Dermis blood vessel endothelial cell (primary cell): ENCODE measurements around the gene DNAH3. TPM values are rescaled to one million over a fixed set of nuclear protein-coding genes. Genes with fewer than 3 reads are reported as not detected.
"Not testable (repeated sequence)": the region's sequence is repeated elsewhere in the genome, so short reads cannot be mapped to it uniquely, and the experiment has no call there.

Experiments
- DNase-seq: peaks from one replicate; pipeline ENCODE4 v3.0.0; 2010
- total RNA-seq: library from RNA; depleted of rRNA; stranded (reverse); fragments of >200 nt; gene quantifications from 2 replicates; pipeline ENCODE4 v1.2.3, GENCODE V29; 2014

DNAH3 gene
- total RNA-seq, 1 donor from 2014 or later: not detected

DNA sequence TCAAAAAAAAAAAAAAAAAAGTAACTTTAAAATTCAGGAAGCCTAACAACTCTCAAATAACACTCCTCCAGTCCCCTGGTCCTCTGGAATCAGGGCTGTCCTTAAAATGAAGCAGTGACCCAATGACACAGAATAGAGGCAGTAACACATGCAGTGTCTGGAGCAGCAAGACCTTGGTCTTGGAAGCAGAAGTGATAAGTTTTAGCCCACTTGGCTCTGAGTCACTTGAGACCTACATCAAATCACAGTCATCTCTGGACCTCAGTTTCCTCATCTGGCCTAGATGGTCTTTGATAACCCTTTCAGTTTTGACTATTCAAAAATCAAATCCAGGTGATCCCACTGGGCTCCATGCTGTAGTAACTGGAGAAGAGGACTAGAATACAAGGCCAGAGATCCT is 211.0 kb downstream of the DNAH3 start:
- no peak for DNase-seq

DNA sequence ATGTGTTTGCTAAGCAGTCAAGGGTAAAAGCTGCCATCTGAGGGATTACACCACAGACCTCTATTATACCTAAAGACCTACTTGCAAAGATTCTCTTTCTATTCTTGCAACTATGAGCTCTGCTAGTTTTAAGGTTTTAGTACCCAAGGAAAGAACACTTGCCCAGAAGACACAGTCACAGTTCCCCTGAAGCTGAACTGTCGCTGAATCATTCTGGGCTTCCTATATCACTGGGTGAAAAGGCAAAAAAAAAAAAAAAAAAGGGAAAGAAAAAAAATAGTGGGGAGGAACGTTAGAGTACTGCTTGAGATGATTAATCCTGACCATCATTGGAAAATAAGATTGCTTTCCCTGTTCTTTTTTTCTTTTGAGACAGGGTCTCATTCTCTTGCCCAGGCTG is 212.2 kb downstream of the DNAH3 start:
- DNase-seq: peak; percentile 34

DNA sequence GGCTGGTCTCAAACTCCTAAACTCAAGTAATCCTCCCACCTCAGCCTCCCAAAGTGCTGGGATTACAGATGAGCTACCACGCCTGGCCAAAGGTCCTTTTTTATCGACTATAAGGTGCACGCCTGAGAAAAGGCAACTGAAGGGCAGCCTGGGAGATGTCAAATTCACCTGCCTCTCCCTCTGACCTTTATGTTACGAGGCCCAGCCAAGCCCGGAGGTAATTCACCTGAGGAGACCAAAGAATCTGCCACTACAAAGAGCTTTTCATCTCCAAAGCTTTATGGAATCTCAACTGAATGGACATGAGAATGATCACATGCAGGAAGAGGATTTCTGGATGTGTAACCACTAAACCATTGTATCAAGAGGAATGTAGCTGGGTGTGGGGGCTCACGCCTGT is 212.9 kb downstream of the DNAH3 start:
- no peak for DNase-seq

DNA sequence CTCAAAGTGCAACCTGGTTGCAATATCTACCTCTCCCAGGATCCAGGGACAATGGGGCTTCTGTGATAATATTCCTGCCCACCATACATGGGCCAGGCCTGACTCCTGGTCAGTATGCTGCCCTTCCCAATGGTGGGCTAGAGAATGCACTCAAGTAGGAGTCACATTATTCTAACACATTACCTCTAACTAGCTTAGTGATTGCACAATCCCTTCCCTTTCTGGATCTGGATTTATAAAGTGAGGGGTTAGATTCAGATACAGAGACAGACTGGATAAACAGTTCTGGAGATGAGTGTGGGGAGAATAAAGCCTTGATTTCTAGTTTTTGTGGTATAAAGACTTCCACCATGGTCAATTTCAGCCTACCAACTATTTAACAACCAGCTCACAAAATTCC is 217.1 kb downstream of the DNAH3 start:
- DNase-seq: no peak

- no peak for DNase-seq
Measured at GRCh38 chr16:20931066-20931600, 219.5 kb downstream of the DNAH3 start.

DNA sequence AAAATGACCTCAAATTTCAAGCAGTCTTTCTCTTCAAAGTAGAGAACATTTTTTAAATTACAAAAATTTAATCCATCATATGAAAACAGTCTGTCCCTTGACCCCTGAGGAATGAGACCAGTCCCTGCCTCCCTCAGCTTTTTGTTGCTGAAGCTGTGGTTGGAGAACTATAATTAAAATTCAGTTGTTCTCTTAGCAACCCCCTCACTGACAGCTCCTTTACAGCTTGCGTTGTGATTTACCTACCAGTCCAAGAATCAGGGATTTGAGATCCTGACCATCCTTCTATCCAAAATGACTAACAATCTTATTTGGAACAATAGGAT is 220.3 kb downstream of the DNAH3 start:
- no peak for DNase-seq

GRCh38 chr16:20929676-20930364 is 220.8 kb downstream of the DNAH3 start:
- not testable (repeated sequence) for DNase-seq

GRCh38 chr16:20928774-20929411 is 221.8 kb downstream of the DNAH3 start:
- DNase-seq: no peak

GRCh38 chr16:20925751-20926150 is 224.9 kb downstream of the DNAH3 start:
- no peak for DNase-seq

- DNase-seq: no peak
Measured at GRCh38 chr16:20923876-20924275, 226.8 kb downstream of the DNAH3 start.

DNA sequence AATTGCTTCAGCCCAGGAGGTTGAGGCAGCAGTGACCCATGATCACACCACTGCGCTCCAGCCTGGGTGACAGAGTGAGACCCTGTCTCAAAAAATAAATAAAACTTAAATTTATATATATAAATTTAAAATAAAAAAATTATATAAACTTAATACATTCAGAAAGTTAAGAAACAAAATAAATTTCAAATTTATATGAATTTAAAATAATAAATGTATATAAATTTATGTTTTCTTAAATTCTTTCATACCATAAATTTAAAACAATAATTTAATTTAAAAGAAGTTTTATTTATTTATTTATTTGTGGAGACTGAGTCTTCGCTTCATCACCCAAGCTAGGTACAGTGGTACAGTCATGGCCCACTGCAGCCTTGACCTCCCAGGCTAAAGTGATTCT is 229.8 kb downstream of the DNAH3 start:
- DNase-seq: no peak

DNA sequence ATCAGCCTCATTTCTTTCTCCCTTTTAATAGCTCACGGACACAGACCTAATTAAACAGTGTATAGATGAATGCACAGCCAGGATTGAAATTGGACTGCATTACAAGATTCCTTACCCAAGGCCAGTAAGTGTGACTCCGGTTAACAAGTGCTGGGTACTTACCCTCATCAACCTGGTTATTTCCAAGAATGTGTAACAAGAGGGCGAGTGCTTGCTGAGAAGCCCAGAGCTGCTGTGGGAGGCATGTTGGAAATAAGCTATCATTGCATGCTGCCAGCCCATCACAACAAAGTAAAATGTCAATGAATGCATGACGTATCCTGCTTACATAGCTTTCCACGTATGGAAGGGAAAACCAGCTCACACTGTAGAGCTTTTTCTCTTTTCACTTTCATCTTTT is 230.6 kb downstream of the DNAH3 start:
- DNase-seq: no peak

DNA sequence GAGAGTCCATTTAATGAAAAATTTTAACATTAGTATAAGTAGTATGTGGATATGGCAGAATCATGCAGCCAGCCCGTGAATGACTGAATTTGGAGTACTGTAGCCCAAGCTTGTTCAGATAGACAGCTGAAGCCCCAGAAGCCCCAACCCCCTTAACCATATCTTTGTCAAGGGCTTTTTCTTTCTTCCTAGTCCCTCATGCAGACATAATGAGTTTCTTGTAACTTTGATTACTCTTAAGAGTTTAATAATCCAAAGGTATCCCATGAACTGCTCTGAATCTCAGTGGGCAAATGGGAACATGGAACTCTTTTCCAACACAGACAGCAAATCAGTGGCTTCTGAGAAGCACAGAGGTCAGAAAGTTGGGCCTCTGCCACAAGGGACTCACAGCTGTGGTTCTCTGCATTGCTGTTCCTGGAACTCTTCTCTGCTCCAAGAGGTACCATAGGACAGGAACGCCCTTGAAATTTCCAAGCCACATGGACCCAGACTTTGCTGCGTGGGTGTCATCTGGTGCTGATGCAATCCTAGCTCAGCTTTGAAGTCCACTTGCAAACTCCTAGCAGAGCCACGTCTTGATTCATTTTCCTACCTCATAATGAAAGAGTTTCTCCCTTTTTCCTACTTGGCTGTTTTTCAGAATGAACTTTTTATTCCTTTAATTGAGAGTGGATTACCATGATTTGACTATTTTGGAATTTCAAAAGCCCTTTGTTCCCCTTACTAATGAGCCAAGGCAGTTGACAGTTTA is 232.0 kb downstream of the DNAH3 start:
- DNase-seq: no peak

- no peak for DNase-seq
Measured at GRCh38 chr16:20916942-20917341, 233.7 kb downstream of the DNAH3 start.

DNA sequence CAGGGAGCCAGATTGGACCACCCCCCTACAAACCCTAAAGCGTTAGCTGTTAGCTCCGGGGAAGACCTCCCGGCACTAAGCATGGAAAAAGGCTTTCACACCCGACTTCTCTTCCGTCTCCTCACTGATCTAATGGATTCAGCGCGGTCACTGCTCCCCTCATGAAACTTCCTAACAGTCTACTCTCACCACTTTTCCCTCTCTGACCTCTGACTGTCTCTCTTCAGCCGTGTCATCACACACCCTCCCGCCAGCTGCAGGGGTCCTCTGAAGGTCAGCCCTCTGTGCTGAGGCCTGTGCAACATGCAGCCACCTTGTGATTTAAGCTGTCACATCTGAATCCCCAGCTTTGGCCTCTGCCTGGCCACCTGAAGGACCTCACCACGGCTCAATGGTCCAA is 234.4 kb downstream of the DNAH3 start:
- no peak for DNase-seq

DNA sequence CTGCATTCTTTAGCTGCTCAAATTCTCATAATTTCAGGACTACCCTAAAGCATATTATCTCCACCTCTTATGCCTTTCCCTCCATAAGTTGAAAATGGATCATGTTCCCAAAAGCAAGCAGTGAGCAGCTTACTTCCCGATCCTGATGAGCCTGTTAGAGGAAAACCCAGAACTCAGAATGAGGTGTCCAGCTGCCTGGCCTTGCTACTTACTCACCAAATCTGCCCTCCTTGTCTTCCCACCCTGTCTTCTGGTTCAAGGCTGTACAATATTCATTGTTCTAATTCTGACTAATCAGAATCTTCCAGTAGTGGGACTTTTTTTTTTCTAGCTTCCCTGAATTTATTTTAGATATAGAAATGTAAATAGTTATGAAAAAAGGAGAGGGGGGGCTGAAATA is 239.3 kb downstream of the DNAH3 start:
- peak; percentile 83 for DNase-seq

- peak; percentile 96 for DNase-seq
Measured at GRCh38 chr16:20910781-20911321, 239.8 kb downstream of the DNAH3 start.

DNA sequence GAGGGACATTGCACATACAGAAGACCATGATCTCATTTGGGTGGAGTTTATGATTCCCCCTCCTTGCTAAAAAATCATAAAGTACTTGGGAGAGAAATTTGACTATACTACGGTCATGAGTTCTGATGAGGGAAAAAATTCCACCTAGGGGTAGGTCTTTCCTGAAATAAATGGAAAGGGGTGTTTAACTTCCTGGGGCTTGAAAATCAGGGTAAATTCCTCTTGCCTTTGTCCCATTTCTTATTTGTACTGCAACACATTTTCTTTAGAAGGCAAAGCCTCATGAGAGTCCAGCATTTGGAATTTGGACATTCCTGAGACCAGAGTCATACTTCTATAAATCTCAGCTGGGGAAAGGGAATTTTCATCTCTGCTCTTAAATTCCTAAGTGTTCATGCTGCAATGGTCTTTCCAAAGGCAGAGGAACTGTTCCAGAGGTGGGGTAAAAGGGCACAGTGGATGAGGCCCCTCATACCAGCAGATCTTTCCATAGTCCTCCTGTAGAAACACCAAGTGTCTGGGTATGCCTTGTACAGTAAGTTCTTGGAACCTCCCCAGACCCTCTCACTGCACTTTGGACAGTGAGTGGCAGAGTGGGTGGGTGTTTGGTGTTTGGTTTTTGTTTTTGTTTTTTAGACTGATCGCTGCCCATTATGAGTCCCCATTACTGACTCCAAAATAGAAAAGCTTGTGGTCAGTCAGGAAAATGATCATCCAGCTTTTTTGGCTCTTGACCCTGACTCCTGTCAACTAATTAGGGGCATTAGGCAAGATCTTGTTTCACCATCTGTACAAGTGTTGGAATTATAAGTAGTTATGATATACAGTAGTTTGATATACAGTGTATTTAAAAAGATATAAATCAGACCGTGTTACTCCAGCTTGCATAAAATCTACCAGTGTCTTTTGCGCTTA is 244.0 kb downstream of the DNAH3 start:
- DNase-seq: peak; percentile 89

DNA sequence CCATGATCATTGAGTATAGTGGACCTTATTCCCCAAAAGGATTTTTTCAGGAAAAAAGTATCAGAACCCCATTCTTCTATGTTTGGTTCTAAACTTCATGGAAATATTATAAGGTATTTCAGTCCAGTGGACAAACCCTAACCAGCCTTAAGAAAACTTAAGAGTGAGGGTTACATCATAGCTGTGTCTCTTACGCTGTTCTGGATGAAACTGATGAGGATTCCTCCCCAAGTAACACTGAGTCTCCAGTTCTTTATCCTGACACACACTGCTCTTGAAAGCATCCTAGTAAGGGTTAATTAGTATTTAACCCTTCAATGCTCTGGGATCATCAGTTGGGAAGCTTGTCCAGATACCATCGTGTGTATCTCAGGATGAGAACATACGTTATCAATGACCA is 245.1 kb downstream of the DNAH3 start:
- peak; percentile 34 for DNase-seq

GRCh38 chr16:20904507-20905081 is 246.1 kb downstream of the DNAH3 start:
- DNase-seq: peak; percentile 95

GRCh38 chr16:20903899-20904506 is 246.6 kb downstream of the DNAH3 start:
- no peak for DNase-seq
